GM10266 (cell line): Measurements from ENCODE around the gene LAMC2.

Source experiments
- DNase-seq: peaks from one replicate; pipeline ENCODE4 v3.0.0; 2012; ENCODE audit errors: extremely low spot score
- CTCF ChIP-seq: IDR thresholded peaks from 2 replicates; pipeline ENCODE4 v1.5.1; 2012; ENCODE audit warnings: mild to moderate bottlenecking, low read depth; ENCODE audit not compliant: control insufficient read depth, insufficient read depth; ENCODE audit errors: missing control alignments

Gene LAMC2

DNA sequence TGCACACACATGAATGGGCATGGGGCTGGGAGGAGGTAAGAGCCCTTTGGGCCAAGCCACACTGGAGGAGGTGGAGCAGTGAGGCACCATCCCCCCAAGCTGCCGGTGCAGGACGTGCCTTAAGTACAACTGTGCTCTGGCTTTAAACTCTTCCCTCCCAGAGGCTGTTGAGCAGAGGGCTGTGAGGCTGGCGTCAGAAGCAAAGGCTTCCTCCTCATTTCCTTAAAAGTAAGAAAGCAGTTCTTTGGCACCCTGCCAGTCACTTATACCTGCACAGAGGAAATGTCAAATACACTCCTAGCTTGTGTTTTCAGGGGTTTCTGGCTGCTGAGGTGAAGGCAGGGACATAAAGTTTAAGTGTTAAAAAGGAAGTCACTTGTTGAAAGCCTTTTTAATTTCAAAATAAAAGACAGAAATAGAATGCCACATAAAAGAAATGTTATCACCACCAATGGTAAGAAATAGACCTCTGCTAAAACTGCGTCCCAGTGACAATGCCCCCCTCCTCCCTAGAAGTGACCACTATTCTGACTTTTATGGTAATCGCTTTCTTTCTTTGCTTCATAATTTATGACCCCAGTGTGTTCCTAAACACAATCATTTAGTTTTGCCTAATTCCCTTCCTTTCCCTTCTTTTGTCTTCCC is 33.0 kb downstream of the LAMC2 start:
- no peak for DNase-seq
- TF ChIP-seq CTCF, result no peak

- no peak for TF ChIP-seq CTCF
- no peak for DNase-seq
Observed at GRCh38 chr1:183219616-183220009, 33.5 kb downstream of the LAMC2 start.

DNA sequence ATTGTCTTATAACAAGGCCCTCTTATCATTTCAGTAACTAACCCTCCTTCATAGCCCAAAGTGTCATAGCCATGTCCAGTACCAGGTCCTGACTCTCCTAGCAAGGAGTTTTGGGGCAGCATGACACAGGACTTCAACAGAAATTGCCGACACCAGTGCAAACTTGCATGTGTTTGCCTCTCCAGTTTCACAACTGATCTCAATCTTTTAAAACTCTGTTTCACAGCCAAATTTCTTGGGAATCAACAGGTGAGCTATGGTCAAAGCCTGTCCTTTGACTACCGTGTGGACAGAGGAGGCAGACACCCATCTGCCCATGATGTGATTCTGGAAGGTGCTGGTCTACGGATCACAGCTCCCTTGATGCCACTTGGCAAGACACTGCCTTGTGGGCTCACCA is 36.8 kb downstream of the LAMC2 start:
- TF ChIP-seq CTCF, result no peak
- DNase-seq, result no peak

GRCh38 chr1:183223467-183223866 is 37.4 kb downstream of the LAMC2 start:
- no peak for DNase-seq
- no peak for TF ChIP-seq CTCF

GRCh38 chr1:183226361-183226760 is 40.3 kb downstream of the LAMC2 start:
- DNase-seq, result no peak
- no peak for TF ChIP-seq CTCF

- no peak for DNase-seq
- no peak for TF ChIP-seq CTCF
Observed at GRCh38 chr1:183226963-183227362, 40.9 kb downstream of the LAMC2 start.

DNA sequence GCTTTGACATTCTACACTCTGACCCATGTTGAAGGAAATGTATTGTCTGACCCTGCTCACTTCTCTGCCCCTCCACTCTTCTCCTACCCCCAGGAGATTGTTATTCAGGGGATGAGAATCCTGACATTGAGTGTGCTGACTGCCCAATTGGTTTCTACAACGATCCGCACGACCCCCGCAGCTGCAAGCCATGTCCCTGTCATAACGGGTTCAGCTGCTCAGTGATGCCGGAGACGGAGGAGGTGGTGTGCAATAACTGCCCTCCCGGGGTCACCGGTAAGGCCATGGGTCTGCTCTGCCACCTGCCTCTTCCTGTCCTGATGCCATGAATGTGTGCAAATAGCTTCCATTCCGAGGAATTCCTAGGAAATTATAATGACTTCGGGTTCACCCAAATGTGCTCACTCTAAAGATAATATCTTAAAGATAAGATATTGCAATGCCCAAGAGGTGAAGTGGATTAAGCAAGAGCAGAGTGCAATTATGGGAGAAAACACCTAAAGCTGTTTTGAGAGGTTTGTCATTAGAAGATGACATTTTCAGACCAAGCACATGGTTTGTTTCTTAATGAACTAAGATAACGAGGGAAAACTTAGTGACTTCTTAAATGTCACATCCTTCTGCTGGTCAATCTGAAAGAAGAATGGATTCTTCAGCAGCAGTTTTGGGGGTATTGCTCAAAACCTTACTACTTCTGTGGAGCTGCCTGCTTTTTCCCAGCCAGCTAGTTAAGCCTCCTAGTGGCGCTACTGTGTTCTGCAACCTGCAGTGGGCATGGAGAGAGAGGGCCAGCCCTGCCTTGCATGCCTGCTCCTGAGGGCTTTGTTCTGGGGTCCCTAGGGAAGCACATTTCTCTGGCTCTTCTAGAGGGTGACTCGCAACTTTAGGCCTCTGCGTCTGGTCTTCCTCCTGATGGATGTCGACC is 41.6 kb downstream of the LAMC2 start:
- TF ChIP-seq CTCF, result peak; percentile 83
- DNase-seq, result peak; percentile 53
